Measurements from ENCODE around the gene S100P.

The S100P gene

GRCh38 chr4:6687947-6688878 is 5.5 kb upstream of the S100P start:
- Histone ChIP-seq H3K27ac (no peak overlapping the region), H3K4me3 (ENCODE audit: low read depth, low read length) (no peak overlapping the region), H3K9me3 (ENCODE audit: severe bottlenecking) (no peaks in the 10 kb centered on the region), H3K36me3 (no peaks in the 10 kb centered on the region), H3K27me3 (ENCODE audit: insufficient read depth, low read depth, severe bottlenecking) (no peaks in the 10 kb centered on the region)
- DNase-seq = no peak
- TF ChIP-seq CTCF (IDR thresholded peaks at IDR 0.05; ENCODE audit: low read depth, low read length) = peak; percentile 62

GRCh38 chr4:6688879-6689505 is 4.7 kb upstream of the S100P start:
- no peak for TF ChIP-seq CTCF (IDR thresholded peaks at IDR 0.05; ENCODE audit: low read depth, low read length)
- no peak for DNase-seq
- Histone ChIP-seq H3K9me3 (ENCODE audit: severe bottlenecking) (no peaks in the 10 kb centered on the region), H3K4me3 (ENCODE audit: low read depth, low read length) (no peak overlapping the region), H3K27me3 (ENCODE audit: insufficient read depth, low read depth, severe bottlenecking) (no peaks in the 10 kb centered on the region), H3K27ac (no peak overlapping the region), H3K36me3 (no peaks in the 10 kb centered on the region)

GRCh38 chr4:6689506-6689960 is 4.1 kb upstream of the S100P start:
- no peak overlapping the region for H3K27ac ChIP-seq
- H3K27me3 ChIP-seq (ENCODE audit: insufficient read depth, low read depth, severe bottlenecking) = no peaks in the 10 kb centered on the region
- H3K36me3 ChIP-seq = no peaks in the 10 kb centered on the region
- no peak for DNase-seq
- no peak for TF ChIP-seq CTCF (IDR thresholded peaks at IDR 0.05; ENCODE audit: low read depth, low read length)
- H3K9me3 ChIP-seq (ENCODE audit: severe bottlenecking) = no peaks in the 10 kb centered on the region
- H3K4me3 ChIP-seq (ENCODE audit: low read depth, low read length) = no peak overlapping the region

- Histone ChIP-seq H3K27ac (no peak overlapping the region), H3K9me3 (ENCODE audit: severe bottlenecking) (no peaks in the 10 kb centered on the region), H3K4me3 (ENCODE audit: low read depth, low read length) (no peak overlapping the region), H3K27me3 (ENCODE audit: insufficient read depth, low read depth, severe bottlenecking) (no peaks in the 10 kb centered on the region), H3K36me3 (no peaks in the 10 kb centered on the region)
- TF ChIP-seq CTCF (IDR thresholded peaks at IDR 0.05; ENCODE audit: low read depth, low read length) = no peak
- no peak for DNase-seq
Observed at GRCh38 chr4:6692379-6692778, 1.3 kb upstream of the S100P start.

GRCh38 chr4:6692806-6693205 is 872 bp upstream of the S100P start:
- TF ChIP-seq CTCF (IDR thresholded peaks at IDR 0.05; ENCODE audit: low read depth, low read length) = no peak
- Histone ChIP-seq H3K36me3 (no peaks in the 10 kb centered on the region), H3K27ac (no peak overlapping the region), H3K4me3 (ENCODE audit: low read depth, low read length) (no peak overlapping the region), H3K9me3 (ENCODE audit: severe bottlenecking) (no peaks in the 10 kb centered on the region), H3K27me3 (ENCODE audit: insufficient read depth, low read depth, severe bottlenecking) (no peaks in the 10 kb centered on the region)
- no peak for DNase-seq
